Measurements from ENCODE around the gene SH2D7. TPM values are rescaled to one million over a fixed set of nuclear protein-coding genes. Genes with fewer than 3 reads are reported as not detected.

The SH2D7 gene
- total and polyA plus RNA-seq, 2 donors (not counting 1 experiment from before 2014, with no cell fraction given): not detected

DNA sequence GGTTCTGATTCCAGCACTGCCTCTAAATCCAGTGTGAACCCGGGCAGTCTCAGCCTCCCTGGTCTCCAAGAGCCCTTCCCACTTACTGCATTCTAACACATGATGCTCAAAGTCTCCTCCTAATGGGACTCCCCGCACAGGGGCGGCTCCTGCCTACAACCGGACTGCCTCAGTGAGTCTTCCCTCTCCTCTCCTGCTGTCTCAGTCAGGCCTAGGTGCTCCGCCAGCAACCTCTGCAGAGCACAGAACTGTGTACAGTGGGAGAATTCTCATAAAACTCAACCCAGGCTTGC lies 43.8 kb upstream of the SH2D7 start:
- ATAC-seq (ENCODE audit: low read depth) (no peak), DNase-seq (no peak)
- Histone ChIP-seq H3K79me2 (ENCODE audit: control insufficient read depth, insufficient read depth, low read length) (peaks cover 50% of the 10 kb centered on the region), H3K4me3 (ENCODE audit: control extremely low read depth in 1 of 5, extremely low read depth in 1 of 5, insufficient read depth in 1 of 5, low read depth in 2 of 5, low read length in 4 of 5) (no peak overlapping the region), H3K9ac (ENCODE audit: low read length) (no peak overlapping the region), H2AFZ (ENCODE audit: insufficient read depth, low read depth, low read length, poor library complexity, severe bottlenecking) (no peak overlapping the region), H3K27ac (ENCODE audit: low read length in 2 of 2) (no peak overlapping the region), H3K27me3 (replicated peaks in 1 of 4; ENCODE audit: control extremely low read depth in 1 of 4, control insufficient read depth in 3 of 4, insufficient read depth in 4 of 4, low read length in 3 of 4) (no peaks in the 10 kb centered on the region), H4K20me1 (ENCODE audit: control insufficient read depth, insufficient read depth, low read length, poor library complexity, severe bottlenecking) (no peaks in the 10 kb centered on the region), H3K4me1 (ENCODE audit: control insufficient read depth in 2 of 2, insufficient read depth in 2 of 2, low read length in 2 of 2) (peaks cover 29 to 33% of the 10 kb centered on the region in 2 donors), H3K4me2 (replicated peaks; ENCODE audit: low read depth, low read length, poor library complexity, severe bottlenecking) (no peak overlapping the region), H3K36me3 (replicated peaks in 1 of 2; ENCODE audit: control extremely low read depth in 1 of 2, control insufficient read depth in 1 of 2, extremely low read depth in 1 of 2, insufficient read depth in 2 of 2, low read length in 1 of 2) (peaks cover 0 to 6% of the 10 kb centered on the region in 2 experiments), H3K9me3 (ENCODE audit: control extremely low read depth in 1 of 3, control insufficient read depth in 2 of 3, insufficient read depth in 1 of 3, low read length in 2 of 3) (no peaks in the 10 kb centered on the region)
- no peak overlapping the region for H3K4me3 Mint-ChIP-seq
- no peaks in the 10 kb centered on the region for H3K27me3 Mint-ChIP-seq
- ChIA-PET CTCF (no interaction called here), POLR2A (no interaction called here)
- peaks cover 54% of the 10 kb centered on the region for H3K4me1 Mint-ChIP-seq
- H3K9me3 Mint-ChIP-seq (ENCODE audit: insufficient read depth): no peaks in the 10 kb centered on the region
- WGBS (ENCODE audit: insufficient coverage): 85% methylated on average over 2 of the region's 5 CpGs
- no peak overlapping the region for H3K27ac Mint-ChIP-seq
- TF ChIP-seq EZH2 (IDR thresholded peaks at IDR 0.05; ENCODE audit: borderline replicate concordance, insufficient read depth, low read depth, low read length, poor library complexity, severe bottlenecking): no peak
- TF ChIP-seq, protein P1, sequence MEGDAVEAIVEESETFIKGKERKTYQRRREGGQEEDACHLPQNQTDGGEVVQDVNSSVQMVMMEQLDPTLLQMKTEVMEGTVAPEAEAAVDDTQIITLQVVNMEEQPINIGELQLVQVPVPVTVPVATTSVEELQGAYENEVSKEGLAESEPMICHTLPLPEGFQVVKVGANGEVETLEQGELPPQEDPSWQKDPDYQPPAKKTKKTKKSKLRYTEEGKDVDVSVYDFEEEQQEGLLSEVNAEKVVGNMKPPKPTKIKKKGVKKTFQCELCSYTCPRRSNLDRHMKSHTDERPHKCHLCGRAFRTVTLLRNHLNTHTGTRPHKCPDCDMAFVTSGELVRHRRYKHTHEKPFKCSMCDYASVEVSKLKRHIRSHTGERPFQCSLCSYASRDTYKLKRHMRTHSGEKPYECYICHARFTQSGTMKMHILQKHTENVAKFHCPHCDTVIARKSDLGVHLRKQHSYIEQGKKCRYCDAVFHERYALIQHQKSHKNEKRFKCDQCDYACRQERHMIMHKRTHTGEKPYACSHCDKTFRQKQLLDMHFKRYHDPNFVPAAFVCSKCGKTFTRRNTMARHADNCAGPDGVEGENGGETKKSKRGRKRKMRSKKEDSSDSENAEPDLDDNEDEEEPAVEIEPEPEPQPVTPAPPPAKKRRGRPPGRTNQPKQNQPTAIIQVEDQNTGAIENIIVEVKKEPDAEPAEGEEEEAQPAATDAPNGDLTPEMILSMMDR (IDR thresholded peaks at IDR 0.05): no peak
- intact Hi-C loops (cut with micrococcal nuclease): no loop called here

DNA sequence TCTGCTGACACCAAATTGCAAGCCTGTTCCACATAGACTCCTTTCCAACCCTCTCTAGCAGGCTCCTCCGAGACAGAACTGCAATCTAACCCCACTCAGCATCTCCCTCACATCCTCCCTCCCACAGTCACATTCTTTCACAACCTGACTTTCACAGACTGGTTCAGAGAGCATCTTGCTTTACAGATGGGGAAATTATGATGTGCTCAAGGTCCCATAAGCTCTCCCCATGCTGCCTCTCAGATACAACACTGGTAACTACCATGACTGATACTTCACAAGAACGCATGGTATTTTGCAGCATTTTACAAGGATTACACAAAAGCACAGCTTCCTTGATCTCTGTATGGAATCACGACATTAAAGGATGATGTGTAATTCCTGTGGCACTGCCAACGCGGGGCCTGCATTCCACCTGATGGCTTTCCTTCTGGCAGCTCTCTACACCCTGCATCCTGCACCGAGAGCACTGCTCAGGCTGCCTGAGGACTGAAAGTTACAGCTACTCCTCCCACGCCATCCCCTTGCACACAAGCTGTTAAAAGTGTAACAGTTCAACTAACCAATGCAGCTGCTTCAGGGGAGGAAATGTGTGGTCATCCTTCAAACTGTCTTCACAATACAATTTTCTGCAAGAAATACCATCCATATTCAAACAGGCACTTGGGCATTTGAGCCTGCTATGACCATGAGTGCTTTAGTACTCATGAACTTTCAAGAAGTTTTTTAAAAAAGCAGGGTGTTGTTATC lies 42.5 kb upstream of the SH2D7 start:
- peak overlapping the region; percentile 44 for H3K4me2 ChIP-seq (replicated peaks; ENCODE audit: low read depth, low read length, poor library complexity, severe bottlenecking)
- H3K27me3 Mint-ChIP-seq: no peaks in the 10 kb centered on the region
- WGBS (ENCODE audit: insufficient coverage): 20% methylated on average over 2 of the region's 7 CpGs
- H3K36me3 ChIP-seq (replicated peaks in 1 of 2; ENCODE audit: control extremely low read depth in 1 of 2, control insufficient read depth in 1 of 2, extremely low read depth in 1 of 2, insufficient read depth in 2 of 2, low read length in 1 of 2): no peaks in the 10 kb centered on the region
- peak overlapping the region; percentile 33 for H3K4me3 Mint-ChIP-seq
- no peak for DNase-seq
- H3K27ac ChIP-seq (ENCODE audit: low read length in 2 of 2): no peak overlapping the region
- no peak overlapping the region for H3K4me3 ChIP-seq (ENCODE audit: control extremely low read depth in 1 of 5, extremely low read depth in 1 of 5, insufficient read depth in 1 of 5, low read depth in 2 of 5, low read length in 4 of 5)
- peaks cover 61% of the 10 kb centered on the region for H3K79me2 ChIP-seq (ENCODE audit: control insufficient read depth, insufficient read depth, low read length)
- ChIA-PET CTCF (interaction anchor here (1.0 to 2.8 kb wide), 5 partner anchors 8 to 58 kb away, joined by 3 to 13 read pairs (median 3); no protein-coding TSS in a partner anchor), POLR2A (interaction anchor here (0.5 kb wide), 1 partner anchor 823 kb away, joined by 5 read pairs; the partner anchor contains the start of gene MORF4L1)
- H3K9me3 Mint-ChIP-seq (ENCODE audit: insufficient read depth): no peaks in the 10 kb centered on the region
- ATAC-seq (ENCODE audit: low read depth): peak; percentile 31
- peaks cover 29 to 33% of the 10 kb centered on the region in 2 donors for H3K4me1 ChIP-seq (ENCODE audit: control insufficient read depth in 2 of 2, insufficient read depth in 2 of 2, low read length in 2 of 2)
- peak overlapping the region; percentile 78 for H3K27ac Mint-ChIP-seq
- no peaks in the 10 kb centered on the region for H4K20me1 ChIP-seq (ENCODE audit: control insufficient read depth, insufficient read depth, low read length, poor library complexity, severe bottlenecking)
- intact Hi-C loops (cut with micrococcal nuclease): loop anchor here (2.0 to 5.0 kb wide), 2 partner anchors 15 to 37 kb away; no protein-coding TSS in a partner anchor
- peak overlapping the region; percentile 6 for H2AFZ ChIP-seq (ENCODE audit: insufficient read depth, low read depth, low read length, poor library complexity, severe bottlenecking)
- no peaks in the 10 kb centered on the region for H3K27me3 ChIP-seq (replicated peaks in 1 of 4; ENCODE audit: control extremely low read depth in 1 of 4, control insufficient read depth in 3 of 4, insufficient read depth in 4 of 4, low read length in 3 of 4)
- H3K9me3 ChIP-seq (ENCODE audit: control extremely low read depth in 1 of 3, control insufficient read depth in 2 of 3, insufficient read depth in 1 of 3, low read length in 2 of 3): no peaks in the 10 kb centered on the region
- no peak overlapping the region for H3K9ac ChIP-seq (ENCODE audit: low read length)
- TF ChIP-seq EZH2 (IDR thresholded peaks at IDR 0.05; ENCODE audit: borderline replicate concordance, insufficient read depth, low read depth, low read length, poor library complexity, severe bottlenecking): no peak
- TF ChIP-seq, protein P1 (IDR thresholded peaks at IDR 0.05): no peak
- H3K4me1 Mint-ChIP-seq: peaks cover 54% of the 10 kb centered on the region

Measured in B cell (primary cell).